Uterine smooth muscle cell (primary cell): ENCODE data around the gene LRCH1. TPM values are rescaled to one million over a fixed set of nuclear protein-coding genes. Genes with fewer than 3 reads are reported as not detected.

Experiments
- total RNA-seq: library from RNA; depleted of rRNA; stranded (reverse); fragments of >200 nt; gene quantifications from 2 replicates; pipeline ENCODE4 v1.2.3, GENCODE V29; 2014

Gene LRCH1, protein sequence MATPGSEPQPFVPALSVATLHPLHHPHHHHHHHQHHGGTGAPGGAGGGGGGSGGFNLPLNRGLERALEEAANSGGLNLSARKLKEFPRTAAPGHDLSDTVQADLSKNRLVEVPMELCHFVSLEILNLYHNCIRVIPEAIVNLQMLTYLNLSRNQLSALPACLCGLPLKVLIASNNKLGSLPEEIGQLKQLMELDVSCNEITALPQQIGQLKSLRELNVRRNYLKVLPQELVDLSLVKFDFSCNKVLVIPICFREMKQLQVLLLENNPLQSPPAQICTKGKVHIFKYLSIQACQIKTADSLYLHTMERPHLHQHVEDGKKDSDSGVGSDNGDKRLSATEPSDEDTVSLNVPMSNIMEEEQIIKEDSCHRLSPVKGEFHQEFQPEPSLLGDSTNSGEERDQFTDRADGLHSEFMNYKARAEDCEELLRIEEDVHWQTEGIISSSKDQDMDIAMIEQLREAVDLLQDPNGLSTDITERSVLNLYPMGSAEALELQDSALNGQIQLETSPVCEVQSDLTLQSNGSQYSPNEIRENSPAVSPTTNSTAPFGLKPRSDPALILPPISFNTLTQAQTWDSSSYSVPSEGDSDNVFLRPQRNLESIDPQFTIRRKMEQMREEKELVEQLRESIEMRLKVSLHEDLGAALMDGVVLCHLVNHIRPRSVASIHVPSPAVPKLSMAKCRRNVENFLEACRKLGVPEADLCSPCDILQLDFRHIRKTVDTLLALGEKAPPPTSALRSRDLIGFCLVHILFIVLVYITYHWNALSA
- total RNA-seq: 9.2 and 10.4 TPM in 2 replicates

GRCh38 chr13:46552889-46553520, at the start of gene LRCH1:
Gene LRCH1, plus strand, starts transcription at chr13:46553170. Its CDS starts 227 bp downstream, at chr13:46553397.

GRCh38 chr13:46796515-46797474, 243.8 kb downstream of the LRCH1 start, which contains the start of gene ESD:
Gene ESD, minus strand, starts transcription at chr13:46797161. Its CDS starts 5,748 bp downstream, at chr13:46791413.

Other genes starting within 250 kb of the LRCH1 start
- gene RUBCNL, start 165.9 kb upstream of the LRCH1 start, total RNA-seq: 2.8 and 20.0 TPM in 2 replicates
- 101 and 108 TPM in 2 replicates for gene ESD, start 244.0 kb downstream of the LRCH1 start, total RNA-seq